GM20000 (cell line): ENCODE measurements around the gene PRDM5.
"Not testable (repeated sequence)": the region's sequence is repeated elsewhere in the genome, so short reads cannot be mapped to it uniquely, and the experiment has no call there.

ENCODE experiments used
- DNase-seq: peaks from one replicate; pipeline ENCODE4 v3.0.0; 2012; ENCODE audit warnings: low spot score
- CTCF ChIP-seq: IDR thresholded peaks from 2 replicates; pipeline ENCODE4 v1.5.1; 2012; ENCODE audit warnings: mild to moderate bottlenecking, control low read depth; ENCODE audit errors: extremely low read depth, missing control alignments

The PRDM5 gene

DNA sequence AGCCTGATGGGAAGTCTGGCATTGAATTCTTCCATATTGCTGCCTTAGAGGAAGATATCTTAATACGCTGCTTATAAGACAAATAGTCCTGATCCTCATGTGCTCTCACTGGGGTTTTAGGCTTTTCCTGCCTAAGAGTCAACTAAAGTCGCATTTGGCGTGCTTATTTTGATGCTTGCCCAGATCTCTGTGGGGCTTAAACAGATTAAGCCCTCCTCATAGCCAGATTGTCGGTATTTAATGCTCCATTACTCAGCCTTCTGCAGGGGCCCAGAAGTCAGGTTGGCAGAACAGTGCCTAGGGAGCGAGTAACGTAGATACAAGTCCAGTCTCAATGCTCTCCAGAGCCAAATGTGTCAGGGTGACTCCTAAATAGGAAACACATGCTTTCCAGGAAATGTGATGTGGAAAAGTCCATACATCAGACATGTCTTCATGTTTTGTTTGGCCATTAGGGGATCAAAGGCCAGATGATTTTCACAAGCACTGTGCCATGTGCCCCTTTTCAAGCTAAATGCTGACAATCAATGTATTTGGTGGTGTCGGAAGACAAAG is 262.8 kb downstream of the PRDM5 start:
- TF ChIP-seq CTCF = no peak
- no peak for DNase-seq

DNA sequence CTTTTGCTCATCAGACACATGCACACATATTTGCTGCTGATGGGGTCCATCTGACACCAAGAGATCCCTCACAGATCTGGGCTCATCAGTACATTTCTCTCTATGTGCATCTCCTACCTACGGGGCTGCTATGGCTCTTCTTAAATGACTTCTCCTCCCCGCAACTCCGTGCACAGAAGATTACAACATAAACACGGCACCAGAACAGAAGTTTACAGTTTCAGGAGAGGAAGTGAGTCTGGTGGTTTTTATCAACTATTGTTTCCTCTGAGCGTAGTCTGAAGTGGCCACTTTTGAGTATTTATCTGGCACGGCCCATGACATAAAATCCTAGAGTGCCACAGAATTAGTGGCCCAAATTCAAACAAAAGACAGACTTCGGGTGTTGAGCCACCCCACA is 263.8 kb downstream of the PRDM5 start:
- TF ChIP-seq CTCF = no peak
- no peak for DNase-seq

DNA sequence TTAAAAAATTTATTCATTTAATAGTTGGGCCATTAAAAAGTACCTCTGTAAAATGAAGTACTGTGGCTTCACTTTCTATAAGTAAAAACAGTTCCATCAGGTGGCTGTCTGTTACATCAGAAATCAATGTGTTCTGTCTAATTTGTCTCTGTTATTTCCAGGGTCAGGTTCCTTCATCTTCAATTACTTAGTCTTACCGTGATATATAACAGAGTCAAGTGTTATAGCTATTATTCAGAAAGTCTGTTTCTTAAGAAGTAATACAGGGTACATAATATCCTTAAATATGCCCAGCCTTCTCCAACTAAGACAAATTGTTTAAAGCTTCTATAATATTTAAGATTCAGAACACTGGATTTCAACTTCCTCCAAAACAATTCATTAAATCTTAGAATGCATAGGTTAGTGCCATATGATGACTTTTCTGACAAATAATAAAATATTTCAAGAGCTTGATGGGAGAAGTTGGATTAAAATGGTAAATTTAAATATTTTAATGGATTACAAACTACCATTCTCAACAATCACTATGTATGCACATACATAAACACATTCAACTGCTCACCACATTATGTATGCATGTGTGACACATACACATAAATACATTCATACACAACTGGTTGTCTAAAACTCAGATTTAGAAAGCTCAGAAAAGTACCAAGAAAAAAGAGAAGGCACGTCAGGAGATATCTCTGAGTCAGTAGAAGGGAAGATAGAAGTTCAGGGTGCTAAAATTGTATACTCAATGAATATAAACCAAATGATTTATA is 268.5 kb downstream of the PRDM5 start:
- DNase-seq = no peak

GRCh38 chr4:120648336-120648735 is 274.2 kb downstream of the PRDM5 start:
- not testable (repeated sequence) for DNase-seq

More for the DNA sequence above, 268.5 kb downstream of the PRDM5 start:
- no peak for TF ChIP-seq CTCF
